AG20443 (cell line): Measurements from ENCODE around the gene GSK3A.
A peak's percentile ranks its signal among the peaks of the same experiment; 100 is the strongest.

Experiments used
- DNase-seq: peaks from one replicate; pipeline ENCODE4 v3.0.0; 2012; ENCODE audit warnings: low spot score, mixed read lengths

Gene GSK3A

DNA sequence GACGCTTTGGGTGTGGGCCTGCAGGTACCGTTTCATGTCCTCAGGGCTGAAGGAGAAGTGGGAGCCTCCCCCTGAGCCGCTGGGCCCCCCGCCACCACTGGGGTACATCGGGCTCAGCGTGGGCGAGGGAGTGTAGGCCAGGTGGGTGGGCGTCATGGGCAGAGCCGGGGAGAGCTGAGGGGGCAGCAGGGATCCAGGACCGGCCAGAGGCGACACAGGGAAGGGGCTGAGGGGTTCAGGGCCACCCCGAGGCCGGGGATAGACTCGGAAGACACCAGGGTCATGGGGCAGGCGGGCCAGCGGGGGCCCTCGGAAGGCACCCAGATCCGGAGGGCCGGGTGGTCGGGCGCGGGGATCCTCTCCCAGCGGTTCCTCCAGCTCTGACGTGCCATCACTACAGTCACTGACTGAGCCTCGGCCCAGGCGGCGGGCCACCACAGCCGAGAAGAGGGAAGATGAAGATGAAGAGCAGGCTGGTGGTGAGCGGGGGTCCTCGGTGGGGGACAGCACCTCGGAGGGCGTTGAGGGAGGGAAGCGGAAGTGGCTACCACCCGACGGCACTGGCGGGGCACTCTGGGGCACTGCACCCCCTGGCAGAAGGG, 6.8 kb upstream of the GSK3A start:
- no peak for DNase-seq

DNA sequence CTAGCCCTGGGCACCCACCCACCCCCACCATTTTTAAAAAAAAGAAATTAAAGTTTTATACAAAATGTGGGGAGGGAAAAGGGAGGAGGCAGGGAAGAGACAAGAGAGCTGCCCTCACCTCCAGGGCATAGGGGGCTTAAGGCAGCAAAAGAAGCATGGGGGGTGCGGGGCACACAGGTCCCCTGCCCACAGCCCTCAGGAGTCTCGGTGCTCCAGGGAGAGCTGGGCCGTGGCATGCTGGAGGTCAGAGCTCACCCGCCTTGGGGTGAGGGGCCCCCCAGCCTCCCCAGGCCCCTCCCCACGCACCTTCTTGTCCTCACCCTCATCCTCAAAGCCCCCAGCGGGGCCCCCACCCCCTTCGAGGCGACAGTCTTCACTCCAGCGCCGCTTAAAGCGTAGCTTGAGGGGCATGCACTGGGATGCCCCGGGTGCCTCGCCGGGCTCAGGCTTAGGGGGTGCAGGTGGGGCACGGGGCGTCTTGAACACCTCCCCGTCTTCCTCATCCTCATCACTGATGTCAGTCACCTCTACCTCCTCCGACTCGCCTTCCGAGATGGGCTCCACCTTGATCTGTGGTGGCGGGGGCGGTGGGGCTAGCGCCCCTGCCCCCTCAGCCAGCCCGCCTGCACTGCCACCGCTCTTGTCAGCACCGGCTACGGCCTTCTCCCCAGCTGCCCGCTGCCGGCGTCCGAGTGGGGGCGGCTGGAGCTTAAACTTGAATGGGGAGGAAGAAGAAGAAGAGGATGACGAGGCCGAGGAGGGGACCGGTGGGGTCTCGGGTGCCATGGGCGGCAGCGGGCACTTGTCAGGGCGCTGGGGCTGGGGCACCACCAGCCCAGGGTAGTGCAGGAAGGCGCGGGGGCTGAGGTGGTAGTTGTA, 6.1 kb upstream of the GSK3A start:
- no peak for DNase-seq

DNA sequence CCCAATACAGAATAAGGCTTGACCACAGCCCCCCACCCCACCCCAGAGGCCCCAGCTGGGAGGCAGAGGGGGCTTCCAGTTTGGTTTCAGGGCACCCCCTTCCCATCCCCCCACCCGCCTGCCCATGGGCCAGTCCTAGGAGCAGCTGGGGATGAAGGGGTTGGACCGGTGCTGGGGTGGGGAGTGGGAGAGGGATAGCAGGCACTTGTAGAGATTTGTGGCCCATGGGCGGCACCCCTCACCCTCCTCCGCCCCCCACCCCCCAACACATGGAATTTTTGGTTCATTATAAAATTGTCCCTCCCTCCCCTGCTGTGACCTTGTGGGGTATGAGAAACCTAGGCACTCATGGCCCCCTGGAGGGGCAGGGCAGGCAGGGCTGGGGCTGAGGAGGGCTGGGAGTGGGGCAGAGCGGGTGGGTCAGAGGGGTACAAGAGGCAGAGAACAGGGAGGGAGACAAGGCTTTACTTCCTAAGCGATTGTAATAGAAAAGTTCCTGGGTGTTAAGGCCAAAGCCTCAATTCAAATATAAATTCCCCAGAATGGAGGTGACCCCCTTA, 5.3 kb upstream of the GSK3A start:
- DNase-seq, result no peak

DNA sequence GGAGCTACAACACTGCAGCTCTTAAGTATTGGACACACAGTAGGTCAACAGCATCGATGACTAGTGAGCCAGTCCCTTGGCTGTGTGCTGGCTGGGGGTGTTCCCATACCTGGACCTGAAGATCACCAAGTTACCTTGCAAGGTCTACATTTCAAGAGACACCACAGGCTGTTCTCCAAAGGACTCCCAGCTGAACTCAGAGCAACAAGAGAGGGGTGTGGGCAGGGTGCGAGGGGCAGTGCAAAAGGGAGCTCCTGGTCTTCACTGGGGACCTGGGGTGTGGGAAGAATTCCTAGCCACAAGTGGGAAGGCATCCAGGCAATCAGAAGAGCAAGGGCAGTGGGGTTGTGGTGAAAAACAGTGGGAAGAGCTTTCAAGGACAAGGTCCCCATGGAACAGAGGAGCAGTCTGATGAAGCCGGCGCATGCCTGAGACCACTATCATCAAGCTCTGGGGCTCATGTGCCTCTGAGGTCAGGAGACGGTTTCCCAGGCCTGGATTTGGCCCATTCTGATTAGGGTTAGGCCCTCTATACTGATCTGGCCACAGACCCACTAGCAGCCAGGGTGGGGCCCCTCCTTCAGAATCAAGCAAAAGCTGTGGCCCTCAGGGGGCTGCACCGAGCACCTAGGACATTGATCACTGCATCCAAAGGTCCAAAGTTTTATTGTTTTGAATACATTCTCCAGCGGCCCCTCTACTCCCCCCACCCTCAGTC, 4.7 kb upstream of the GSK3A start:
- DNase-seq, result no peak

DNA sequence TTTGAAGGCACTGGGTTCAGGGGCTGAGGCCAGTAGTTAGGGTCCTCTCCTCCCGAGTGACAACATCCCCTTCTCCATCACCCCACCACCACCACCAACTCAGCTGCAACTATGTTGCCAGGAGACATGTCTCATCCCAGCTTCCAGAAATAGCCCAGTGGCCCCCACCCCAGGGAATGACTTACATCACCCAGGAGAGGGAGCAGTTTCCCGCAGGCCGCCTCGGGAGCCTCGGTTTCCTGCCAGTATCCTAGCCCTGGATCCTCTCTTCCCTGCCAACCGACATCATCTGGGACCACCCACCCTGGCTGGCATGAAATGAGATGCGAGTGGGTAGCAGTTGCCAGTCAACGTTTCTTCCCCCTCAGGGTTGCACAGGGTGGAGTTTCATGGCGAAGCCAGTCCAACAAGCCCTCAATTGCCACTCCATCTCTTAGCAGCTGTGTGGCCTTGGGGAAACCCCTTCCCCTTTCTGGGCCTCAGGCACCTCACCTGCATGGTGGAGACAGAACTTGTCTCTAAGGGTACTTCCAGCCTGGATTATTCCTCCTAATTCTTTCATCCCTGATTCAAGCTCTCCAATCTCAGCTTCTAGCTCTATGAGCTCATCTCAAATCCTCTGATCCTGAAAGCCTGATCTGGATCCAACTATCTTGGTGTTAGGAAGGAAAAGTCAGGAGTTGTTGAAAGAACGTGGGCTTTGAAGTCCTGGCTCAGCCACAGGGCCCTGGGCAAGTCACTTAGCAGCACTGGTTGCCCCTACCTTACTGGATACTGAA, 3.9 kb upstream of the GSK3A start:
- peak; percentile 86 for DNase-seq

DNA sequence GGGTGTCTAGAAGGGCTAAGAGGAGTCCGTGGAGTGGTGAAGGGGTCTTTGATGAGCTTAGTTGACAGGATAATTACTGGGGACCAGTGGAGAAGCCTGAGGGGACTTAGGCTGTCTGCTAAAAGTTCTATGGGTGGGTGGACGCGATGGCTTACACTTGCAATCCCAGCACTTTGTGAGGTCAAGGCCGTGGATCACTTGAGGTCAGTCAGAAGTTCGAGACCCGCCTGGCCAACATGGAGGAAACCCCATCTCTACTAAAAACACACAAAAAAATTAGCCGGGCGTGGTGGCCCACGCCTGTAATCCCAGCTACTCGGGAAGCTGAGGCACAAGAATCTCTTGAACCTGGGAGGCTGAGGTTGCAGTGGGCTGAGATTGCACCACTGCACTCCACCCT, 2.8 kb upstream of the GSK3A start:
- no peak for DNase-seq

DNA sequence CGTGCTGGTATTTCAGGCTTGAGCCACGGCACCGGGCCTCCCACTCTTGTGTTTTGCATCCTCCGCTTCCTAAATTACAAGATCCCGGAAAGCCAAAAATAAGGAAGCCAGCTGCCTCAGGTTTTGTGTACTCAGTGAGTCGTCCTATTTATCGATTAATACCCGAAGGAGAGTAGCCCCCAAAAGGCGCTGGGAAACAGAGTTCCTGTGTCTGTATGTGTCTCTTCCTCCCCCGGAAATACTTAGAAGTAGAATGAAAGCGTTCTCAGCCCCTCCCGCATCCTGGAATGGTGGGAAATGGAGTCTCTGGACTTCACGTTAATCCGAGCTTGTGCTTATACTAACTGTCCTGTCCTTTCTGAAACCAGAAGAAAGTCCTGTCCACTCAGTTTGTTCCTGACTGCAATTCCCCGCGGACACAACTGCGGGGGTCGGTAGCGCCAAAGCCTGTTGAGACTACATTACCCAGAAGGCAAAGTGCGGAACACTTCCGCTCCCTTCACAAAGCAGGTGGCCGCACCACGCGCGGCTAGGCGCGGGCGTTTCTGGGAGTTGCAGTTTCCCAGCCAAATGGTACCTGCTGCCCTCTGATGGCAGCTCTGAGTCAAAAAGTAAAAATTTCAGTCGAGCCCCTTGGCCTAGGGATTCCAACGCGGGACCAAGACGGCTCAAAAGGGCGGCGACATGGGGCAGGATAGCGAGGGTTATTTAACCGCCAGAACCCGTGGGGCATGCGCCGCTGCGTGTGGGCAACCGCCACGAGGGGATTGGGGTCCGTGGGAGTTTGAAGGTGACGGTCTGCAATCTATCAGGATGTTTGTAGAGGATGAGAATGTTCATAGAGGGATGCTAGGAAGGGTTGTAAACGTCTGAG, 2.2 kb upstream of the GSK3A start:
- peak; percentile 82 for DNase-seq

DNA sequence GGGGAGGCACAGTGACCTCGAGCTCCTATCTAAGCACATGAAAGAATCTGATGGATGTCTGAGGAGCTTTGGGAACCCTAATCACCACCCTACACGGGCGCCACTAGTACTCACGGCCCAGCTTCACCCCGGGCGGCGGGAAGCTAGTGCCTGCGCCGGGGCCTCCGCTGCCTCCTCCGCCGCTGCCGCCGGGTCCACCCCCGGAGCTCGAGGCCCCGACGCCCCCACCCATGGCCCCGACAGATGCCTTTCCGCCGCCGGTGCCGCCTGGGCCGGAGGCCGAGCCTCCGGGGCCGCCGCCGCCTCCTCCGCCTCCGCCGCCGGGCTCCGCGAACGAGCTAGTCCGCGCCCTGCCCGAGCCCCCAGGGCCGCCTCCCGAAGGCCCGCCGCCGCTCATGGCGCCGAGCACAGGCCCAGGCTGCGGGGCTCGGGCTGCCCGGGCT, 312 bp downstream of the GSK3A start:
- peak; percentile 33 for DNase-seq

DNA sequence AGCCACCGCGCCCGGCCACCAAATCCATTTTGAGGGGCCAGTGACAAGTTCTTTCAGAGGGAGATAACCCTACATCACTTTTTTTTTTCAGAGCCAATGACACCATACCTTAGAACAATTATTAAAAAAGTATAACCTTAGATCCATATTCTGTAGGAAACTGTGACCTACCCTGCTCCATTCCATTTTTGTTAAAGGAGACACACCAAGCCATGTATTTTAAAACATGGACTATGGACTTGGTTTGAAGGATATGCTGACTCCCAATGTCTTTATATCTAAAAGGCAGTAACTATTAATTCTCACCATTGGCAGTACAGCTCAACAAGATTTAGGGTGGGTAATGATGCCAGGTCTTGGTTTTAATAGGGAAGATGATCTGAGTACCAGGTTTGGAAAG, 1.1 kb downstream of the GSK3A start:
- no peak for DNase-seq

DNA sequence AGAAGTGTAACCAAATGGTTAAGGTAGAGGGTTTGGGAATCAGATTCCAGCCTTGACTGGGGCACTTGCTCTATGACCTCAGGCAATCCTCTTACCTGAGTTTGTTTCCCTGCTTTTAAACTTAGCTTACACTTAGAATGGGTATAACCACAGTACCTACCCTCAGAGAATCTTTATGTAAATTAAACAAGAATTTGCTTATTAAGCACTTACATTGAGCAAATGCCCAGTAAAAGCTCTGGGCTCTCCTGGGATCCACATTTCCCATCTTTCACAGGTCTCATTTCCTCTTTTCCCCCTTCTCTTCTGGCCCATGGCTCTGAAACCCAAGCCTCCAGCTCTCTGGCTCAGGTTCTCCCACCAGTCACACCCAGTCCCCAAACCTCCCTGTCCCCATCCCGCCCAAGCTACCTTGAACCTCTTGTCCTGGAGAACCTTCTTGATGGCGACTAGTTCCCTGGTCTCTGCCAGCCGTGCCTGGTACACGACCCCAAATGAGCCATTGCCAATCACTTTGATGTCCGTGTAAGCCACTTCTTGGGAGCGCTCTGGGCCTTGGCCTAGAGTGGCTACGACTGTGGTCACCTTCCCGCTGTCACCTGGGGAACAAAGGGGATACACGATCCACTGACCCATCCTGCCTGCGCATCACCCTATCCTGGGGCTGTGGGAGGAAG, 2.7 kb downstream of the GSK3A start:
- DNase-seq, result no peak

DNA sequence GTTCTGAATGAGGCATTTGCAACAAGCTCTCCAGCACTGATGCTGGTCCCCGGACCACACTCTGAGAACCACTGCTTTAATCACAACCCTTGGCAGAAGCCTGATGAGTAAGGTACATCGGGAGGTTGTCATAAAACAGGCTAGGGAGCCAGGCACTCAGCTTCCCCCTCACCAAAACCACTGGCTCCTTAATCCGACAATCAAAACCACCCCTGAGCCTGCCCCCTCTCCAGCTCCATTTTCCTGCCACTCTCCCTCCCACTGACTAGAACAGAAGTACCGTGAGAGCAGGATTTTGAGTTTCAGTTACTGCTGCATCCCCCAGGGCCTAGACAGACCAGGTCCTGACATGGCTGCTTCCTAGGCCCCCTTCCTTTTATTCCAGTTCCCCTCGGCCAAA, 7.2 kb downstream of the GSK3A start:
- DNase-seq, result no peak

DNA sequence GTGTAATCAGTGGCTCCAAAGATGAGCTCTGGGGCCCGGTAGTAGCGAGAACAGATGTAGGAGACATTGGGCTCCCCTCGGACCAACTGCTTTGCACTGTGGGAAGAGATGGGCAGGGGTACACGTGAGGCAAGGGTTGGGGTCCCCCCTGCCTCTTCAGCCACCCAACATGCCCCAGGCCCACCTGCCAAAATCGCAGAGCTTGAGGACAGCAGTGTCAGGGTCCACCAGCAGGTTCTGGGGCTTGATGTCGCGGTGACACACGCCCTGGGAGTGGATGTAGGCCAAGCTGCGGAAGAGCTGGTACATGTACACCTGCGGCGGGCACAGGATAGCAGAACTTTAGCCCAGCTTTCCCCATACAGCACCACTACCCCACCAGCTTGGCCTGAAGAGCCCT, 8.0 kb downstream of the GSK3A start:
- no peak for DNase-seq

DNA sequence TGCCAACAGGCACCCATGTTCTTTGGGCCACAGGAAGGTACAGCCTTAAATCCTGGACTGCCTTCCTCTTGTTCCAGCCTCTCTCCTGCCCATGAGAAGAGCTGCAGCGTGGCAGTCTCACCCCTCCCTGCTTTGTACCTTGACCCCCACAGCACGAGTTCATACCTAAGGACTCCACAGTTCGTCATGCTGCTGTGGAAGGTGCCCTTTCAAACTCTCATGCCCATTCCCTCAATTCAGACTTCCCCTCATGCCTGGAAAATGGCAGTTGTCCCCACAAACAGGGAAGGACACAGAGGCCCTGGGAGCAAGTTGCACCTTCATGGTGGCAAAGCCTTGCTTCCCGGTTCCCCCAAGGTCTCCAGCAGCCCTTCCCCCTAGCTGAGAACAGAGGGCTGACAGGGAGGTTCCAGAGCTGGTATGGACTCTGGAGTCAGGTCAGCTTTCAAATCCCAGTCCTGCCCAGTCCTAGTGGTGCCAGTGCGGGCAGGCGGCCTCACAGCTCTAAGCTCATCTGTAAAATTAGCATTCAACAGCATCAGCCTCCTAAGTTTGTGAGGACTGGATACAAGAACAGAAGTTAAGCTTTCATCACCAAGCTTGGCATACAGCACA, 8.6 kb downstream of the GSK3A start:
- no peak for DNase-seq

DNA sequence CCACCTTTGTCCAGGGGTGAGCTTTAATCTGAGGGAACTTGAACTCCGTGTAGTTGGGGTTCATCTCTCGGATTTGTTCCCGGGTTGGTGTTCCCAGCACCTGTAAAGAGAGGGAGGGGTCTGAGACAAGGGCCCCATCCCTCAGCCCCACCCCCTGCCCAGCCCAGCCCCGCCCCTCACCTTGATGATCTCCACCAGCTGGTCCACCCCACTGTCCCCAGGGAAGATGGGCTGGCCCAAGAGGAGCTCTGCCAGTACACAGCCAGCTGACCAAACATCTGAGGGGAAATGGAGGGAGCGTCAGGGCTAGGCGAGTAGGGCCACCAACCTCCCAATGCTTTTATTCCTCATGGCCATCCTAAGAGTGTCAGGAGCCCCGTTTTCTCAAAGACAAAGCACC, 9.3 kb downstream of the GSK3A start:
- DNase-seq, result no peak

DNA sequence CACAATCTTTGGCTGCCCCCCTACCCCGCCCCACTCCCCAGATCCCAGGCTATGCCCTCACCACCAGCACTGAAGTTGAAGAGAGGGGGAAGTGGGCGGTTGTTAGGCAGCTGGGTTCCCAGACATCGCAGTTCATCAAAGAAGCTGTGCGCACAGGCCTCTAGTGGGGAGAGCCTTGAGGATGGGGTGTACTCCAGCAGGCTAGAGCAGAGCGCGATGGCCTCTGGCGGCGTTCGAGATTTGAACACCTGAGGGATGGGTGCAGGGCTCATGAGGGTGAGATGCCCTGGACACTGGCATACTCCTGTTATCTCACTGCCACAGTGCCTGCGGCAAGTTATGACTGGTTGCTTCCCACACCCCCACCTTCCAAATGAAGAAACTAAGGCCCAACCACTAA, 10.0 kb downstream of the GSK3A start:
- DNase-seq, result no peak

DNA sequence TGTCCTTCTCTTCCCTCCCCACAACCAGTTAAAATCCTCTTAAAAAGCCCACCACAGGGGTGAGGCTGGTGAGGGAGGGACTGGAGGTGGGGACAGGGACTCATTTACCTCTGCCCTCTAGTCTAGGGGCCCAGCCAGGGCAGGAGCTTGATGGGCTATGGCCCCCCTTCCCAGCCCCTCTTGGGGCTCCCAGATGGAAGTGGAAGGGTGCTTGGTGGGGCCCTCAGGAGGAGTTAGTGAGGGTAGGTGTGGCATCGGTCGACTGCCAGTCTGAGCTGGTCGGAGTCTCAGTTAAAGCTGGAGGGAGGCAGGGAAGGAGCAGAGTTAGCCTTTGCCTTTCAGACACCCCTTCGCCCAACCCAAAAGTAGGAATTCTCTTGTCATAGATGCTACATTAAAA, 11.8 kb downstream of the GSK3A start:
- no peak for DNase-seq

DNA sequence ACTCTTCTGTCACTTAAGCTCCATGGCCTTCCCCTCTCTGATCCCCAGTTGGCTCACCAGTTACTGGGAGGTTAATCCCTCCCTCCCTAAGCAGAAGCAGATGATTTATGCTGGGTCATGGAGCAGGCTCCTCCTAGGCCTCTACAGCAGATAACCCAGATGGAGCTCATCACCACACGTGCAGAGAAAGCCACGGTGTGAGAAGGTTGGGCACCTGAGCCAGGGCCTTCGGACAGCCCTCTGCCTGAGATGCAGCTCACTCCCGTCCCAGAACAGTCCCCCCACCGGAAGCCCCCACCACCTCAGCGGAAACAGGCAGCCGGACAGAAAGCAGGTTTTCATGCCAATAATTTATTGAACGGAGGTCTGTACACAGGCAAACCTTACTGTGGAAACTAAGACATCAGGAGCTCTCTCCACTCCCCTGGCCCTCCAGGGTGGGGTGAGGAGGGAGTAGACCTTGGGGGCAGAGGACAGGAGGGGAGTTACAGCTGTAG, 12.5 kb downstream of the GSK3A start:
- peak; percentile 45 for DNase-seq

DNA sequence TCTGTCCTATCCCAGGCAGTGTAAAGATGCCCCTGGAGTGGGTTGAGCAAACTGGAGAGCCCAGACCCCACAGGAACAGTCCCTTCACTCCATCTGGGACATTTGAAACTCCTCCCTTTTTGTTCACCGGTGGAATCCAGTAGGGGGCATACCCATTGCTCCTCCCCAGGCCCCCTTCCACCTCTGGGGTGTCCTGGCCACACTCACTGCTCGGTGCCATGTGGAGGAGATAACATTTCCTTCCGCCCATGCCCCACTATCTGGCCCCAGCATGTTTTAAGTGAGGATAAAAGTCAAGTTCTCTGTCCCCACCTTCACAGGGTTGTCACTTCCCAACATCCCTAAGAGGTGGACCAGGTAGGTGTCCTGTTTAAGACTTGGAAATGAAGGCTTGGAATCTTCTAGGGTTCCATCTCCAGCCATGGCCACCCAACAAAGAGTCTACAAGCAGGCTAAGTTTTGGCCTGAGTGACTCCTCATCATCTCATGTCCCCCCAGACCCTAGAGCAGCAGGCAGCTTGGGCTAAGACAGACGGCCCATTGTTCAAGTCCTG, 13.0 kb downstream of the GSK3A start:
- DNase-seq, result no peak

DNA sequence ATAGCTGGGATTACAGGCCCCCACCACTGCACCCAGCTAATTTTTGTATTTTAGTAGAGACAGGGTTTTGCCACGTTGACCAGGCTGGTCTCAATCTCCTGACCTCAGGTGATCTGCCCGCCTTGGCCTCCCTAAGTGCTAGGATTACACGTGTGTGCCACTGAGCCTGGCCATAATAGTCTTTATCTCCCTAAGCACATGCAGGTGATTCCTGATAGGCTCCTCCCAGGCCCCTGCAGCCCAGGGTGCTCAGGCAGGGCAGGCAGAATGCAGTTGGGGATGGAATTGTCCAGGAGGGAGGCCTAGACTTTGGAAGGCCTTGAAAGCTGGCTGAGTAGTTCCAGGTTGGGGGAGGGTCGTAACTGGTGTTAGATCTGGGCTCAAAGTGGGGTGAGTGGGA, 13.8 kb downstream of the GSK3A start:
- no peak for DNase-seq
